ENCODE results near the gene ZFP36.

- TF ChIP-seq CTCF (IDR thresholded peaks at IDR 0.05; ENCODE audit: low read length), result no peak
- TF ChIP-seq EZH2 (IDR thresholded peaks at IDR 0.05; ENCODE audit: borderline replicate concordance, low read length), result no peak
Observed at GRCh38 chr19:39381910-39382611, 24.6 kb upstream of the ZFP36 start.
